ENCODE data around the gene ERN2.
"Not testable (repeated sequence)": the region's sequence is repeated elsewhere in the genome, so short reads cannot be mapped to it uniquely, and the experiment has no call there.

- TF ChIP-seq POLR2AphosphoS5 (IDR thresholded peaks at IDR 0.05; ENCODE audit: borderline replicate concordance, low read depth, low read length); EZH2 (IDR thresholded peaks at IDR 0.05); FOXP2 (optimal IDR thresholded peaks at IDR 0.05; ENCODE audit: control extremely low read depth, extremely low read length, insufficient read depth): not testable (repeated sequence)
Observed at GRCh38 chr16:23722613-23723240, 9.7 kb upstream of the ERN2 start.
